Gastroesophageal sphincter (tissue), 3 donors: Measurements from ENCODE around the gene KREMEN1.

Source experiments
- CTCF ChIP-seq, 4 experiments: fragments of 200-600 bp in 2 of 4; fragments of 450-650 bp in 2 of 4; sonication (generic) in 1 of 4; IDR thresholded peaks; one replicate each; pipeline ENCODE4 v1.5.1; 2017 to 2019; ENCODE audit warnings: antibody characterized with exemption in 4 of 4, mild to moderate bottlenecking in 2 of 4, moderate library complexity in 2 of 4
- POLR2A ChIP-seq, 2 donors: fragments of 450-650 bp; IDR thresholded peaks; one replicate each; pipeline ENCODE4 v1.6.1; 2017; ENCODE audit warnings: antibody characterized with exemption in 2 of 2, mild to moderate bottlenecking in 2 of 2, moderate library complexity in 1 of 2

GRCh38 chr22:29070490-29070889 lies 2.3 kb upstream of the KREMEN1 start:
- TF ChIP-seq CTCF (IDR thresholded peaks at IDR 0.05) (no peak), POLR2A (IDR thresholded peaks at IDR 0.05) (no peak)
